NCI-H446 treated with DMSO at 0.1 percent for 48 hours (cell line): ENCODE data around the gene UAP1L1.
A peak's percentile ranks its signal among the peaks of the same experiment; 100 is the strongest.
"Not testable (repeated sequence)": the region's sequence is repeated elsewhere in the genome, so short reads cannot be mapped to it uniquely, and the experiment has no call there.

Experiments used
- DNase-seq: peaks from one replicate; lab custom pipeline; 2025; lab: John Stamatoyannopoulos, UW

Gene UAP1L1

DNA sequence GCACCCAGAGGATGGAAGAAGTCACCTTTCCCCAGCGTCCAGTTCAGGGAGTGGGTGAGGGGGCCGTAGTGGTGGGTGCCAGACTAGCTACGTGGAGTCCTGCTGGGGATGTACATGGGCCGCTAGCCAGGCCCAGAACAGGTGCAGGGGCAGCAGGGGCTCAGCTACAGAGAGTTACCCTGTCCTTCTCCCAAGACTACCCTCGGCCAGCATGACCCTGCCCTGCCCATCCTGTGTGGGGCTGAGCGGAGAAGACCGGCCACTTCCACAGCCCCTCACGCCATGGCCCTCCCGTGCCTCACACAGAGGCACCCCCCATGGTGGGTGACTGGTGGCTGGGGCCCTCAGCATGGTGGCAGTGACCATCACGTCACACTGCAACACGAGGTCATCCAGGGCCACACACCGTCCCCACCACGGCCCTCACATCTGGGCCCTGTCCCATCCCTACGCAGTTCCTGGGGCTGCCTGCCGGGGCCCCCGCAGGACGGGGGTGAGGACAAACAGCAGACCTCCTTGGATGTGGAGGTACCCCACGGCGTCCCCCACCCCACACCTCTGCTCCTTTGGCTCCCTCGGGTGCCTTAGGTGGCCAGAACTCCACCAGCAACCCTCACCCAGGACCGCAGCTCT, 38.2 kb downstream of the UAP1L1 start:
- DNase-seq: no peak

DNA sequence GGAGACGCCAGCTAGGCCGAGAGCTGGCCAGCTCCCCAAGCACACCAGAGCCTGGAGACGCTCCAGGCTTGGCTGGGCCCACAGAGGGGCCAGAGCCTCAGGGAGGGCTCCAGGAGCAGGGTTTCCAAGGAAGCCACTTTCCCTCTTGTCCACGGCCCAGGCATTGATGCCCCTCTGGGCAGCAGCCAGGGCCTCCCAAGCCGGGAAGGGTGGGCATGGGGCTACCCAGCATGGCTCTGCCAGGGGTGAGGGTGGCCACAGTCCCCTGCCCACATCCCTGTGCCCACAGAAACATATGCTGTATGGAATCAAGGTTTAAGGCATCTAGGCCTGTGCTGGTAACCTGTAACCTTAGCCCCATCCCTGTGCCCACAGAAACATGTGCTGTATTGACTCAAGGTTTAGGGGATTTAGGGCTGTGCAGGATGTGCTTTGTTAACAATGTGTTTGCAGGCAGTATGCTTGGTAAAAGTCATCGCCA, 38.8 kb downstream of the UAP1L1 start:
- DNase-seq: no peak

DNA sequence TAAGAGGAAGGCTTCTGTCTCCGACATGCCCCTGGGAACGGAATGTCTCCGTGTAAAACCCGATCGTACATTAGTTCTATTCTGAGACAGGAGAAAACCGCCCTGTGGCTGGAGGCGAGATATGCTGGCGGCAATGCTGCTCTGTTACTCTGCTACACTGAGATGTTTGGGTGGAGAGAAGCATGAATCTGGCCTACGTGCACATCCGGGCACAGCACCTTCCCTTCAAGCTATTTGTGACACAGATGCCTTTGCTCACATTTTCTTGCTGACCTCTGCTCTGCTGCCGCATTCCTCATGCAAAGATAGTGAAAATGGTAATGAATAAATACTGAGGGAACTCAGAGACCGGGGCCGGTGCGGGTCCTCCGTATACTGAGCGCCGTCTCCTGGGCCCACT, 39.4 kb downstream of the UAP1L1 start:
- DNase-seq: no peak

DNA sequence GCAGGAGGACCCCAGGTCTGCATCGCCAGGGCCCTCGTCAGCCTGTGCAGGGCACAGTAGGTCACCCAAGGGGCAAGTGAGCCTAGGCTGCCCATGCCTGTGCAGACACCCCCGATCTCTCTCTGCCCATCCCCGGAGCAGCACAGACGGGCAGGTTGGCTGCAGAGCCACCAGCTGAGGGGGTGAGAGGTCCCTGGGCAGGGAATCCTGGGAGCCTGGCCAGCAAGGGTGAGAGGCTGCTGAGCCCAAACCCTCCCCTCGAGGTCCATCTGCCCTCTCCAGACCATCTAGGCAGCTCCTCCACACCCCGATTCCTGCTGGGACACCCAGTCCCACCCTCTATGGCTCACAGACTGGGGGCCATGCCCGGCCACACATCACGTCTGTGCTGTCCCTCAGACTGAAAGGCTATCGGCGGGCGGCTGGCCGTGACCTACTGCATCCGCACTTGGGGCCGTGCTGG, 40.0 kb downstream of the UAP1L1 start:
- no peak for DNase-seq

DNA sequence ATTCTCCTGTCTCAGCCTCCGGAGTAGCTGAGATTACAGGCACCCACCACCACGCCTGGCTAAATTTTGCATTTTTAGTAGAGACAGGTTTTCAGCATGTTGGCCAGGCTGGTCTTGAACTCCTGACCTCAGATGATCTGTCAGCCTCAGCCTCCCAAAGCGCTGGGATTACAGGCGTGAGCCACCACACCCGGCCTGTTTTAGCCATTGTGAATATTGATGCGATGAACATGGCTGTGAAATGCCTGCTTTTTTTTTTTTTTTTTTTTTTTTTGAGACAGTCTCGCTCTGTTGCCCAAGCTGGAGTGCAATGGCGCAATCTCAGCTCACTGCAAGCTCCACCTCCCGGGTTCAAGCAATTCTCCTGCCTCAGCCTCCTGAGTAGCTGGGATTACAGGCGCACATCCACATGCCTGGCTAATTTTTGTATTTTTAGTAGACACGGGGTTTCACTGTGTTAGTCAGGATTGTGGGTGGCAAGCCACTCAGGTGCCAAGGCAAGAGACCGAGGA, 40.8 kb downstream of the UAP1L1 start:
- DNase-seq: not testable (repeated sequence)

DNA sequence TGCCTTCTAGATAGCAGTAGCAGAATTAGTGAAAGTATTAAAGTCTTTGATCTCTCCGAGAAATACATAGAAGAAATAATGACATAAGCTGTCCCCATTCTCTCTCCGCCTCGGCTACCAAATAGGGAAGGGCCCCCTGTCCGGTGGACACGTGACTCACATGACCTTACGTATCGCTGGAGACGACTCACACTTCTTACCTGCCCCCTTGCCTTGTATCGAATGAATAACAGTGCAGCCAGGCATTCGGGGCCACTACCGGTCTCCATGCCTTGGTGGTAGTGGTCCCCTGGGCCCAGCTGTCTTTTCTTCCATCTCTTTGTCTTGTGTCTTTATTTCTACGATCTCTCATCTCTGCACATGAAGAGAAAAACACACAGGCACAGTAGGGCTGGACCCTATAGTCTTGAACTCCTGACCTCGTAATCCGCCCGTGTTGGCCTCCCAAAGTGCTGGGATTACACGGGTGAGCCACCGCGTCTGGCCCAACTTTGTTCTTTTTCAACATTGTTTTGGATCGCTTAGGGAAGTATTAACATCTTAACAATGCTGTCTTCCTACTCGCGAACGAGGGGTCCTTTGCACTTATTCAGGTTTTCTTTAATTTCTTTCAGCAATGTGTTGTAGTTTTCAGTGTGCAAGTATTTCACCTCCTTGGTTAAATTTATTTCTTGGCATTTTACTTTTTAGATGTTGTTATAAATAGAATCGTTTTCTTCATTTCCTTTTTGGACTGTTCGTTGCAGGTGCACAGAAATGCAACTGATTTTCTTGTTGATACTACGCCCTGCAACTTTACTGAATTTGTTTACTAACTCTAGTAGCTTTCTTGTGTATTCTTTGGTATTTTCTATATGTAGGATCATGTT, 44.8 kb downstream of the UAP1L1 start:
- DNase-seq: not testable (repeated sequence)

DNA sequence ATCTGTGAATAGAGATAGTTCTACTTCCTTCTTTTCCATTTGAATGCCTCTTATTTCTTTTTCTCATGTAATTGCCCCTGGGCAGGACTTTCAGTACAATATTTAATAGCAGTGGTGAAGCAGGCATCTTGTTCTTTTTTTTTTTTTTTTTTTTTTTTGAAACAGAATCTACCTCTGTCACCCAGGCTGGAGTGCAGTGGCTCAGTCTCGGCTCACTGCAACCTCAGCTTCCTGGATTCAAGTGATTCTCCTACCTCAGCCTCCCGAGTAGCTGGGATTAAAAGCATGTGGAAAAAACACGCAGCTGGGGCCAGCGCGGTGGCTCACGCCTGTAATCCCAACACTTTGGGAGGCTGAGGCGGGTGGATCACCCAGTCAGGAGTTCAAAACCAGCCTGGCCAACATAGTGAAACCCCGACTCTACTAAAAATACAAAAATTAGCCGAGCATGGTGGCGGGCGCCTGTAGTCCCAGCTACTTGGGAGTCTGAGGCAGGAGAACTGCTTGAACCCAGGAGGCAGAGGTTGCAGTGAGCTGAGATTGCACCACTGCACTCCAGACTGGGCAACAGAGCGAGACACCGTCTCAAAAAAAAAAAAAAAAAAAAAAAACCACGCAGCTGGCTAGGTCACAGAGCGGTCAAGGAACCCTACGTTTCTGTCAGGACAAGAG, 45.6 kb downstream of the UAP1L1 start:
- not testable (repeated sequence) for DNase-seq

DNA sequence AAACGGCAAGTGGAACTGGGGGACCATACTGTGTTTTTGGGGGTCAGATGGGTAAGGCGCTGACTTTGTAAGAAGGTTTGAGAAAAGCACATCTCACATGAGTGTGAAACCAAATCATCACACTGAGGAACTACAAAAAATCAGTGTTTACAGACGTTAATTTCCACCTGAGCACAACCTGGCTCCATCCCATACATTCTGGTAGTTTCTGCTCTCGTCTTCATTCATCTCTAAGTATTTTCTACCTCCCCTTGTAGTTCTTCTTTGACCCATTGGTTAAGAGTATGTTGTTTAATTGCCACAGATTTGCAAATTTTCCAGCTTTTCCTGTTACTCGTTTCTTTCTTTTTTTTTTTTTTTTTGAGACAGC, 46.1 kb downstream of the UAP1L1 start:
- no peak for DNase-seq

DNA sequence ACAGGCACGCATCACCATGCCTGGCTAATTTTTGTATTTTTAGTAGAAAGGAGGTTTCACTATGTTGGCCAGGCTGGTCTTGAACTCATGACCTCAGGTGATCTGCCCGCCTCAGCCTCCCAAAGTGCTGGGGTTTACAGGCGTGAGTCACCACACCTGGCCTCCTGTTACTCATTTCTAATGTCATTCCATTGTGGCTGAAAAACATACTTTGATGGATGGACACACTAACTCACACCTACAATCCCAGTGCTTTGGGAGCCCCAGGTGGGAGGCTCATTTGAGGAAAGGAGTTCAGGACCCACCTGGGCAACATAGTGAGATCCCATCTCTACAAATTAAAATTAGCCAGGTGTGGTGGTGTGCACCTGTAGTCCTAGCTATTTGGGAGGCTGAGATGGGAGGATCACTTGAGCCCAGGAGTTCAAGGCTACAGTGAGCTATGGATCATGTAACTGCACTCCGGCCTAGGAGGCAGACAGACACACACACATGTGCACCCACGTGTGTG, 46.7 kb downstream of the UAP1L1 start:
- DNase-seq: not testable (repeated sequence)

DNA sequence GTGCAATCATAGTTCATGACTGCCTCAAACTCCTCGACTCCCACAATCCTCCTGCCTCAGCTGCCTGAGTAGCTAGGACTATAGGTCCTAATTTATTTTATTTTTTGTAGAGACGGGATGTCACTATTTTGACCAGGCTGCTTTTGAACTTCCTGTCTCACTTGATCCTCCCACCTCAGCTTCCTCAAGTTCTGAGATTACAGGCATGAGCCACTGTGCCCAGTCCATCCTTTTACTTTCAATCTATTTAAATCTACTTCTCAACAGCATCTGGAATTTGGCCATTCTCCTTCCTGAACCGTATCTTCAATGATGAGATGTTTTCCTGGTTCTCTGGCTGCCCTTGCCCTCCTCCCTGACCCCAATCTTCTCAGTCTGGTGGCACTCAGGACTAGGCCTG, 49.5 kb downstream of the UAP1L1 start:
- no peak for DNase-seq

DNA sequence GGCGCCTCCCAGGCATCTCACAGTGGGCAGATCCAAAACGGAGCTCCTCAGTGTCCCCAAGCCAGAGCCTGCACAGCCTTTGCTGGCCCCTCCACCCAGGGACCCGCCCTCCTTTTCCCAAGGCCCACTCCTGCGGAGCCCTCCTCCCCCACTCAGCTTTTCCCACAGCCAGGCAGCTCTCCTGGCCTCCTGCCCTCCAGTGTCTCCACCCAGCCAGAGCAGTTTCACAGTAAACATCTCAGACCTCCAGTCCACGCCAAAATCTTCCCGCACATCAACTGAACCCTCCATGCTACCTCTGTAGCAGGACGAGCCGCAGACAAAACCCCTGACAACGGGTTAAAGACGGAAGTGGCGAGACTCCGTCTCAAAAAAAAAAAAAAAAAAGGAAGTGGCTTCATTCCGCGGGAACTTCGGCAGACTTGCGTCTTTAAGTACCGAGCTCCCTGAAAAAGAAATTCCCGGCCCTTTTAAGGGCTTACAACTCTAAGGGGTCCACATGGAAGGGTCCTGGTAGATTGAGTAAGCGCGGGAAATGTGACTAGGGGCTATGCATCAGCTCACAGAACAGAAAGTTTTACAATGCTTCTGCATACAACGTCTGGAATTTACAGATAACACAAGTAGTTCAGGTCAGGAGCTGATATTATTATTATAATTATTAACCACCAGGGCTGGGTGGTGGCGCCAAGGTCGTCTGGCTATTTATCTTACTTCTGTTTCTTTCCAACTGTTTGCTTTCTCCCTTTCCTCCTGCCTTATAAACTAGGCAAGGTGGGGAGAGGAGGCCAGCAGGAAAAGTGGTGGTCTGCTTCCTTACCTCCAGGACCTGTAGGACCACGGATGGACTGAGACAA, 50.2 kb downstream of the UAP1L1 start:
- DNase-seq: no peak

DNA sequence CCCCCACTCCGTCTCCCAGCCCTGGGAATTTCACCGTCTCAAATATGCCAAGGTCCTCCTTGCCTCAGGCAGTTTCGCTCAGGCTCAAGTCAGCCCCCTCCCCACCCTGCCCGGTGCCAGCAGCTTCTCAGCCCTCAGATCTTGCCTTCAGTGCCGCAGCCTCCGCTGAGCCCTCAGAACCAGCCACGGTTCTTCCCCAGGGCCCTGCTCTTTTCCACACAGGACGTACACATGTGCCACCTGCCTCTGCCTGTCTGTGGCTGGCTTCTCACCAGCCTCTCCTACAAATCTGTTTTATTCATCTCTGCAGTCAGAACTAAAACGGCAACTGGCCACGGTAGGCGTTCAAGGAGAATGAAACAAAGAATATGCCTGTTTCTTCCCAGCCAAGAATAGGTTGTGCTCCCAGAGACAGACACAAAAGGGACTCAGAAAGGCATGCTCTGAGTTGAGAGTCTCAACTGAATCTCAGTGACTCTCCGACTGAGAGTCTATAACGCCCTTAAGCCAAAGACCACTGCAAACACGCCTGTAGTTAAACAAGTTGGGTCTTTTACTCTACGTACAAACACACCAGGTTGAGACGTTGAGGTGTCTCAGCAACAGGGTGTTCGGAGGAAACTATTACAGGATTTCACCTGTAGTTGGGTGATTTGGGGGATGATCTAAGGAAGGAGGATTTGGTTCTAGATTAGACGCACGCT, 51.0 kb downstream of the UAP1L1 start:
- no peak for DNase-seq

DNA sequence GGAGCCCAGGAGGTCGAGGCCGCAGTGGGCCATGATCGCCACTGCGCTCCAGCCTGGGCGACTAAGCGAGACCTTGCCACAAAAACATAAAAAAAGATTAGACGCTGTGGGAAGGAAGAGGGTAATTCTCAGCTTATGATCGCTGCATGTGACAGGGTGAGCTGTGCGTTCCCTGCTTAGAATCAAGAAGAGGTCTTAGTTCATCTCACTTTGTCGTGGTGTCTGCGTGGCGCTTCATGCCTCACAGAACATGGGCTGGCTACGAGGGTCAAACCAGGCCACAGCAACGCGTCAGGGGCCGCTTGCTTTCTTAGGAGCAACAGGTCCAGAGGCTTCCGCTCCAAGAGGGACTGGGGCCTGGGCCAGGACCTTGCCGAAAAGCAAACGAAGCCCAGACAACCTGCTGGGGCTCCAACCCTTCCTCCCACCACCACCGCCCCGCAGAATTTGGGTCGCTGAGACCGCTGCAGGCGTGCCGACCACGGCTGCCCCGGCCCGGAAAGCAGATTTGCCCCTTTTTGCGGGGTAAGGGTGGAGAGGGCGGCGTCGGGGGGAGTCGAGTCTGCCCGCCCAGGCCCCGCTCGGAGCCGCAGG, 51.6 kb downstream of the UAP1L1 start:
- no peak for DNase-seq

DNA sequence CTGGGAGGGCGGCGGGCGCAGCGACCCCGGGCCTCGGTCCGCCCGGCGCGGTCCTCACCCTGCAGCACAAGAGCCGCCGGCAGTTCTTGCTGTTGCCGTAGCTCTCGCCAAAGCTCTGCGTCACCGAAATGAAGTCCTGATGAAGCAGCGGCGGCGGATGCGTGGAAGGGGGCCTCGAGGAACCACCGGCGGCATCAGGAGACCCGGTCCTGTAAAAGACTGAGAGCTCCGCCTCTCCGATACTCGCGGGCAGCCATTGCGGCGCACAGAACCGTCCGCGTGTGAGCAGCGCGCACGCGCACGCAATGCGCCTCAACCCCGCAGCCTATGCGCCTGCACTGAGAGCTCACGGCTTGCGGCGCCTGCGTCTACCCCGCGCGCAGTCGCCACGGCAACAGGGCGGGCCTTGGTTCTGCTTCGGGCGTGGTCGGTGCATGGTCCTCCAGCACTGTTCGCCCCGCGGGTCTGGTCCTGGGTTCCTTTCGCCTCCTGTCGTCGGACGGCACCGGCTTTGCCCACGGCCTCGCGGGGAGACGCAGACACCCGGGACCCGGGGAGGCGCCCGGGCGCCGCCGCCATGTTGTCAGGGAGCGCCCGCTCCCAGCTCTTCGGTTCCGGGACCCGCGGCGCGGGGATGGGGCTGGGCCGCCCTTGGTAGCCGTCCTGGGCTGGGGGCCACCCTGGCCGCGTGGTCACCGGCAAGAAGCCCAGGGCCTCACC, 52.3 kb downstream of the UAP1L1 start:
- DNase-seq: peak; percentile 69

DNA sequence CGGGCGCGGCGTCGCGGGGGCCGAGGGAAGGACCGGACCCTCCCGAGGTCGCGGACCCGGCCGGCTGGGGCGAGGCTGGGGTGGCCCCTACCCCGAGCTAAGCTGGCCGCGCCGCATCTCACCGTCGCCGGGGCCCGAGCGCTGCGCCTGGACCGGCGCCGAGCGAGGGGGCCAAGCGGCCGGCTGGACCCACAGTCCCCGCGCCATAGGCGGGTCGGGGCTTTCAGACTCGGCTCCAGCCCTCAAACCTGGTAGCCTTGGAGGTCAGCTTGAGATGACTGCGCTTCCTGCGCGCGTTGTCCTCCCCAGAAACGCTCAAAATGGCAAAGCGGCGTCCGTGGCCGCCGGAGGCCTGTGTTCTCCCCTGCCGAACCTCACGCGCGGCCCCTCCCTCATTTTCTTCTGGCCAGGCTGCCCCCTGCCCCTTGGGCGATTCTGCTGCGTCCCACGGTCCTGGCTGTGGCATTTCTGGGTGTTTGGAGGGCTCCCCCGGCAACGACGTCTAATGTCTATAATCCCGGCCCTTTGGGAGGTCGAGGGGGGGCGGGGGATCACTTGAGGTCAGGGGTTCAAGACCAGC, 52.9 kb downstream of the UAP1L1 start:
- no peak for DNase-seq
